HG02885 (cell line): ENCODE measurements around the gene ABCB9.

Experiments used
- ATAC-seq: cut with Tn5 transposase; IDR thresholded peaks from one replicate; pipeline ENCODE4 v1.9.1; 2021; ENCODE audit warnings: mild to moderate bottlenecking; ENCODE audit not compliant: unreplicated experiment, poor library complexity

The ABCB9 gene

DNA sequence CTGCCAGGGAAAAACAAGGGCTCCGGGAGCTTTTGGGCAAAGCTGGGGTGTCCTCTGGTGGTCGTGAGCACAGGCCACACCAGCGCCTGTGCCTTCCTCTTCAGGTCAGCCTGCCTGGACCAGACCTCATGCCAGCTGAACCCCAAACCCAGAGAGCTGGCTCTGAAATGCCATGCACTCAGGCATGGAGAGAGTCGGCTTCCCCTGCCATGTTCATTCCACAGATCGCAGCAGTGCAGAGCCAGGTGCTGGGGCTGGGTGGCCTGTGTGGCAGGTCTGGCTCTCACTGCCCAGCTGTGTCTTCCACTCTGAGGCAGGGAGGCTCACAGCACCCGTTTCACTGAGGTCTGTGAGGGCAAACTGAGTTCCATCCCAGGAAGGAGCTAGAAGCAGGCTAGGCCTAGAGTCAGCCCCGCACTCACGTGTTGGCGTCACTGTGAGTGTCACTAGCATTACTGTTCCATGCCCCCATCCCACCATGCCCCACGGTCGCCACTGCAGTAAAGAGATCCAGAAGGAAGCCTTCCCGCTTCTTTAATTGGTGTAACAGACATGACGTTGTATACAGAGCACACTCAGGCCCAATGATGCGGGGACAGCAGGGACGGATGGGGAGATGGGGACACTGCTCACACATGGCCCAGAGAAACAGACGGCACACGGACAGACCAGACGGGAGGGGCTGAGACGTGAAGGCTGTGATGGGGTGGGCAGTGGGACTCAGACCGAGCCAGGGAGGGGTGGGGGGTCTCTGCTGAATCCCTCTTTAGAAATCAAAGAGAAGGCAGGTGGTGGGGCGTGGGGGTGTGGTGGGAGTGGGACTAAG, 16.9 kb upstream of the ABCB9 start:
- no peak for ATAC-seq

DNA sequence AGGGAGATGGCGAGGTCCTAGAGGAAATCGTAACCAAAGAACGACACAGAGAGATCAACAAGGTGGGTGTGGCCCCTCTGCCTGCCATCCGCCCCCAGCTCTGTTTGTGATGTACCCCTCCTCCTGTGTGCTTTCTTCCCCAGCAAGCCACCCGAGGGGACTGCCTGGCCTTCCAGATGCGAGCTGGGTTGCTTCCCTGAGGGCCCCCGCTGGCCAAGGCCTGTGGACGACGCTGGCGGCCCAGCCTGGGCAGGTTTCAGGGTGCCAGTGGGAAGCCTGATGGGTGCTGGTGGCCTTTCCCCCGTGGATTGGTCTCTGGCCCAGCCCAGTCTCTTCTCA, 16.2 kb upstream of the ABCB9 start:
- no peak for ATAC-seq

DNA sequence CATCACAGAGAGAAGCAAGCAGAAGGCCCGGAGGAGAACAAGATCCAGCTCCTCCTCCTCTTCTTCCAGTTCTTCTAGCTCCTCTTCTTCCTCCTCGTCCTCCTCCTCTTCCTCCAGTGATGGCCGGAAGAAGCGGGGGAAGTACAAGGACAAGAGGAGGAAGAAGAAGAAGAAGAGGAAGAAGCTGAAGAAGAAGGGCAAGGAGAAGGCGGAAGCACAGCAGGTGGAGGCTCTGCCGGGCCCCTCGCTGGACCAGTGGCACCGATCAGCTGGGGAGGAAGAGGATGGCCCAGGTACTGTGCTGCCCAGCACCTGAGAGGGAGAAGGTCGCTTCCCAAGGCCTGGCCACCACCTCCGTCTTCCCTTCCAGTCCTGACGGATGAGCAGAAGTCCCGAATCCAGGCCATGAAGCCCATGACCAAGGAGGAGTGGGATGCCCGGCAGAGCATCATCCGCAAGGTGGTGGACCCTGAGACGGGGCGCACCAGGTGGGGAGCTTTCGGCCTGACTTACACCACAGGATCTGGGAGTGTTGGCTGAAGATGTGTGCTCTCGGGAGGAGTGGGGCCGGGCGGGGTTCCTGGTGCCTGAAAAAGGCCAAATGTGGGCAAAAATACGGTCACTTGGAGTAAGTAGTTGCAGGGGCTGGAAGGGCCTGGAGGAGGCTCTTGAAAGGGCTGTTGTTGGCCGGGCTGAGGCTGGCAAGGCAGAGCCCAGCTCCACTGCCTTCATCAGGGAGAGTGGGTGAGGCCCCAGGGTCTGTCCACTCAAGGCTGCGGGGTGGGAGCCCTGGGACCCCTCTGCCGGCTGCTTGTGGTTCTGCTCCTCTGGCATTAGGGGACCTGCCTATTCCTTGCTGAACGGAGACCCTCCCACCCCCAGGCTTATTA, 15.6 kb upstream of the ABCB9 start:
- ATAC-seq: no peak

DNA sequence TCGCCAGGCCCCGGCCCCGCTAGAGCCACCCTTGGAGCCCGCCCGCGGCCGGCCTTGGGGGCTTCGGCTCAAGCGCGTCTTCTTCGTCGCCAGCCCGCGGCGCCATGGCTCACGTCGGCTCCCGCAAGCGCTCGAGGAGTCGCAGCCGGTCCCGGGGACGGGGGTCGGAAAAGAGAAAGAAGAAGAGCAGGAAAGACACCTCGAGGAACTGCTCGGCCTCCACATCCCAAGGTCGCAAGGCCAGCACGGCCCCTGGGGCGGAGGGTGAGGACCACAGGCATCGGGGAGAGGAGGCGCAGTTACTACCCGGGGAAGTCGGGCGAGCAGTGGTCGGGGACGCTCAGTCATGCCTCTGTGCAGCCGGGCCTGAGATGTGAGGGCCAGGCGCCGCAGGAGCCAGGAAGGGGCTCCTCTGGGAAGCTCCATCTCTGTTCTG, 14.8 kb upstream of the ABCB9 start:
- peak; percentile 31 for ATAC-seq

DNA sequence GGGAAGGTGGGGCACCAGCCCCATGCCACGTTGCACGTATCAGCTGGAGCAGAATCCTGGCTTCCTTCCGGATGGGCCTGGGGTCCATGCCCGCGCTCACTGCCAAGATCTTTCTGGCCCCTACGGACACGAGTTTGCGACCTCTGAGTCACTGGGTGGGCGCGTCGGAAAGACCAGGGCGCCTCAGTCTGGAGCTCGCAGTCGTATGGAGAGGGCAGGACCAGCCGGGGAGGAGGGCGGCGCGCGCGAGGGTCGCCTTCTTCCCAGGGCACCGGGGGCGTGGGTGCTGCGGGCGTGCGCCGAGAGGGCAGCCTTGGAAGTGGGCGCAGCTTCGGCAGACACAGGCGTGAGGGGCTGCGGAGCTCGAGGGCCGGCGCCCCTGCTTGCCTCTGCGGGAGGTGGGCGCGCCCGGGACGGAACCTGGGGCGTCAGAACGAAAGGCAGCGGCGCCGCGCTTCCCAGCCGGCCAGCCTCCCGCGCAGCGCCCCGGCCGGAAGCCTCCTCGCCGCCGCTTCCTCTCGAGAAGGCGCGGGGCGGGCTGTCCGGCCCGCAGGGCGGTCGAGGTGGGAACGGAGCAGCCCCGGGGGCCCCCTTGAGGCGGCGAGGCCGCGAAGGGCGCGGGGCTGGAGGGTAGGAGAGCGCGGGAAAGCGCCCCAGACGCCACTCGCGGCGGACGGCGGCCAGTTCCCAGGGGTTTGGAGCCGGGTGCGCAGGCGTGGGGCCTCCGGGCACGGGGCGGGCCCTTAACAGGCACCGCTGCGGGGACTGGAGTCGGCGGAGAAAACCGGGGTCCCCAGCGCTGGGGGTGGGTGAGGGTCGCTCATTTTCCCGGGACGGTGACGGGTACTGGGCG, 14.1 kb upstream of the ABCB9 start, which contains the start of gene ARL6IP4:
TSS of gene ARL6IP4 (plus strand) at position 499 of the 853 bp plus-strand sequence. CDS start 459 bp downstream, outside the sequence.
- peak; percentile 65 for ATAC-seq

DNA sequence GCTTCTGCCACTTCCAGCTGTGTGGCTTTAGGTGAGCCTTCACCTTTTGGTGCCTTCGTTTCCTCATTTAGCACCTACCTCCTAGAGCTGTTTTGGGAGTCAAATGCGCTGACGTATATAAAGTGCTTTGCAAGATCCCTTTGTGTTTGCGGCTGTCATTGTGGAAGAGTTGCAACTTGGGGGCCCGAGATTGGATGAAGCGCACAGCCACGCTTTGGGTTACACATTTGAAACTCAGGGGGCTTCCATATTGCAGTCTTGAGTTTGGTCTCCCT, 13.6 kb upstream of the ABCB9 start:
- ATAC-seq: no peak

DNA sequence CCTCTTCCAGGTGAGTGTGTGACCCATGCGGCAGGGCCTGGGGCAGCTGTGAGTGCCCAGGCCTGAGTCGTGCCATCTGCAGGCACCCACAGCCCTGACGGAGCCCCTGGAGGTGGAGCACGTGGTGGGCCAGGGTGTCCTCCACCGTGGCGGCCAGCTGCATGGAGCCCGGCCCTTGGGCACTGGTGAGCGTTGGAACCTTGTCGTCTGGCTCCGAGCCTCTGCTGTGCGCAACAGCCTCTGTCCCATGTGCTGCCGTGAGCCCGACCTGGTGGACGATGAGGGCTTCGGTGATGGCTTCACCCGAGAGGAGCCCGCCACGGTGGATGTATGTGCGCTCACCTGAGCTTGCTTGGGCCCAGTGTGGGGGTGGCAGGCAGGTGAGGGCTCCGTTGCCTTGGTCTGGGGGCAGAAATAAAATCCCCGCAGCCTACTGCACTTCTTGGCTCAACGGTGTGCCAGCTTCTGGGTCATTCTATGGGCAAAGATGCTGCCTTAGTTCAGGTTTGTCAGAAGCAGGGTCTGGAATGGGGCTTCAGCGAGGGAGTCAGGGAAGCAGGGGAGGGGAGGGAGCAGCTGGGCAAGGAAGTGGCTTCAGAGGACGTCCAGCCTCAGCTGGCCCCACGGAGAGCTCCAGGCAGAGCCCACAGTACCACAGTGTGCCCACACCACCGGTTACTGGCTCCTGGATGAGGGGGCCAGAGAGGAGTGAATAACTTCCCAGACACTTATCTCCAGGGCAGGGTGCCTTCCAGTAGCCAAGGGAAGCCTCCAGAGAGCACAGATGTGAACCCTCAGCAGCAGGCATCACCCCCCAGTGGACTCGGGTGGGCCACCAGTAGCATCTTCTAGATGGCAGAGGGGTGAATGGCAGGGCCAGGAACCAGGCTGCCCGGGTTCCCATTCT, 13.0 kb upstream of the ABCB9 start:
- ATAC-seq: no peak

DNA sequence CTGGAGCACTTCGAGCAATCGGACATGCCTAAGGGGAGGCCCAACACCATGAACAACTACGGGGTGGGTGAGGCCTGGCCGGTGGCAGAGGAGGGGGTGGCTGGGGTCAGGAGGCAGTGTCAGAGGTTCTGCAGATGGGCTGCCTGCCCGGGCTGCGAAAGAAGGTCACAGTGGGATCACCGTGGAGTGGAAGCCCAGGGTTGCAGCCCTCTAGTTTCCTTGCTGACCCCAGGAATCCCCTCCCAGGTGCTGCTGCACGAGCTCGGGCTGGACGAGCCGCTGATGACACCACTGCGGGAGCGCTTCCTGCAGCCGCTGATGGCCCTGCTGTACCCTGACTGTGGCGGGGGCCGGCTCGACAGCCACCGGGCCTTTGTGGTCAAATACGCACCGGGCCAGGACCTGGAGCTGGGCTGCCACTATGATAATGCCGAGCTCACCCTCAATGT, 12.3 kb upstream of the ABCB9 start:
- no peak for ATAC-seq

DNA sequence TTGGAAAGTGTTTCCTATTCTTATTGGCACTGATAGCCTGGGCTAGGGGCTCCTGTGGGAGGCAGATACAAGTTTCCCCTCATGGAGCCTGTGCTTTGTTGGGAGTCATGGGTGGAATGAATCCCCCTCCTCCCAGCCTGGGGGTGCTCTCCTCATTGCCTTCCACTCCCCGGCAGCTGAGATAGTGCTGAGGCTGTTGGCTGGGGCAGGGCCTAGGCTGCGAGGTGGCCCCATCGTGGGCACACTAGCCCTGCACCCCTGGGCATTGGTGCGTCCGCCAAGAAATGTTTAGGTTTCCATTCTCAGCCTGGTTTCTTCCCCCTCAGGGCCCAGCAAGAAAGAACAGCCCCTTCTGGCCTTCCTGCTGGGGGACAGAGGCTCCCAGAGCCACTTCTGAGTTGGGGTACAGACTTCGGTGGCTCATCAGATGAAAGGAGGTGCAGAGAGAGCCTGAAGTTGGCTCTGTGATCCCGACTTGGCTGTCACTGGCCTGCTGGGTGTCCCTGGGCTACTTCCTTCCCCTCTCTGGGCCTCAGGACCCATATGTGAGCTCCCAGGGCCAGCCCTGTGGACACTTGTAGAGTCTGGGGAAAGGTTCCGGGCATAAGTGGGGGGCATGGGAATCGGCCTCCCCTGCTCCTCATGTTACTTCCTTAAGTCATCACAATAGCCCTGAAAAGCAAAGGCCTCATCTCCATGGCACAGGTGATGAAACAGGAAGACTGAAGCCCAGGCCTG, 11.6 kb upstream of the ABCB9 start:
- ATAC-seq: no peak

DNA sequence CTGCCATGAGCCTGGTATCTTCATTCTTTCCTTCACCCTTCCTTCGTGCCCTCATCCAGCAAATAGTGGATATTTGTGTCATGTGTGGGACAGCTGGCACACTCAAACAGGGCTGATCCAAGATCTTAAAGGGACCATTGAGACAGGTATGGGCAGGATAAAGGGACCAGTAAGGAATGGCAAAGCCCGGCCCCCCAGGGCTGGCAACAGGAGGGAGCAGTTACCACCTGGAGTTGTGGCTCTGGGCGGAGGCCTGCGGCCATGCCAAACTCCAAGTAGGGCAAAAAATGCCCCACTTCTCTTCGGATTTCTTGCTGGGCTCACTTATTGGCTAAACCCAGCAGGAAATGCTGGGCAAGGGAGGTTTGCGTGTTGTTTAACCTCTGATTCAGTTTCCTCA, 10.9 kb upstream of the ABCB9 start:
- no peak for ATAC-seq

DNA sequence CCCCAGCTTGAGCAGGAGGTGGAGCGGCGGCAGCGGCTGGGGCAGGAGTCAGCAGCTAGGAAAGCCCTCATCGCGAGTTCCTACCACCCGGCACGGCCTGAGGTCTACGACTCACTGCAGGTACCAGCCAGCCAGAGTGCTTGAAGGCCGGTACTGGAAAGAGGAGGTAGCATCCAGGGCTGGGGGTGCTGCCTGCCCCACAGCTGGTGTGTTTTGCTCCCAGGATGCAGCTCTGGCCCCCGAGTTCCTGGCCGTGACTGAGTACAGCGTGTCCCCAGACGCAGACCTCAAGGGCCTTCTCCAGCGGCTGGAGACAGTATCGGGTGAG, 10.3 kb upstream of the ABCB9 start:
- ATAC-seq: no peak

DNA sequence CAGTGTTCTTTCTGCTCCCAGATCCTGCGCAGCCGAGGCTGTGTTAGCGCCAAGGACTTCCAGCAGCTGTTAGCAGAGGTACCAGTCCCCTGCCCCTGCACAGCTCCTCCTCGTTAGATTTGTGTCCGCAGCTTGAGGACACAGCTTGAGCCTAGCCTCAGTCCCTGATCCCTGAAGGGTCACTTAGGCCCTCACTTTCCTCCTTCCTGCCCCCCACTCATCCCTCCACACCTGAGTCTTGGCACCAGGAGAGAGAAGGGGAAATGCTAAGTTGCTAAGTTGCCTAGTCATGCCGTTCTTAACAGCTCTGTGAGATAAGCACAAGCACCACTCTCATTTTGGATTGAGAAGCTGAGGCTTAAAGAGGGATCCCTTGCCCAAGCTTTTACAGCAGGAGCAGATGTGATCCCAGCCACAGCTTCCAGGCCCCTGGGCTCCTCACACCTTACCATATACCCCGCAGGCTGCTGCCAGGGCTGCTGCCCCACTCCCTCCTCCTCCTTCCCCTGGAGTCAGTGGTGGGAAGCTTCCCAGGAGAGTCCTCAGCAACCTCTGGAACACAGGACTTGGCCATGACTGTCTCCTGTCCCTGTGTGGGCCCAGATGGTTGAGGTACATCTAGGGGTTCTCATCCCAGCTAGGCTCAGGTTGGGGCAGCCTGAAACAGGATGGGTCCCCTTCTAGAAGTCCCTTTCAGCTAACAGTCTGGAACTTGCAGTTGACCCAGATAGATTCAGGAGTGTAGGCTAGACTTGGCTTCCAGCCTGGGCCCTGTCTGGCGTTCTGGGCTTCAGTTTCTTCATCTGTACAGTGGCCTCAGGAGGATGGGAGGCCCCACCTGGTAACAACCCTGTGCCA, 9.8 kb upstream of the ABCB9 start:
- no peak for ATAC-seq

DNA sequence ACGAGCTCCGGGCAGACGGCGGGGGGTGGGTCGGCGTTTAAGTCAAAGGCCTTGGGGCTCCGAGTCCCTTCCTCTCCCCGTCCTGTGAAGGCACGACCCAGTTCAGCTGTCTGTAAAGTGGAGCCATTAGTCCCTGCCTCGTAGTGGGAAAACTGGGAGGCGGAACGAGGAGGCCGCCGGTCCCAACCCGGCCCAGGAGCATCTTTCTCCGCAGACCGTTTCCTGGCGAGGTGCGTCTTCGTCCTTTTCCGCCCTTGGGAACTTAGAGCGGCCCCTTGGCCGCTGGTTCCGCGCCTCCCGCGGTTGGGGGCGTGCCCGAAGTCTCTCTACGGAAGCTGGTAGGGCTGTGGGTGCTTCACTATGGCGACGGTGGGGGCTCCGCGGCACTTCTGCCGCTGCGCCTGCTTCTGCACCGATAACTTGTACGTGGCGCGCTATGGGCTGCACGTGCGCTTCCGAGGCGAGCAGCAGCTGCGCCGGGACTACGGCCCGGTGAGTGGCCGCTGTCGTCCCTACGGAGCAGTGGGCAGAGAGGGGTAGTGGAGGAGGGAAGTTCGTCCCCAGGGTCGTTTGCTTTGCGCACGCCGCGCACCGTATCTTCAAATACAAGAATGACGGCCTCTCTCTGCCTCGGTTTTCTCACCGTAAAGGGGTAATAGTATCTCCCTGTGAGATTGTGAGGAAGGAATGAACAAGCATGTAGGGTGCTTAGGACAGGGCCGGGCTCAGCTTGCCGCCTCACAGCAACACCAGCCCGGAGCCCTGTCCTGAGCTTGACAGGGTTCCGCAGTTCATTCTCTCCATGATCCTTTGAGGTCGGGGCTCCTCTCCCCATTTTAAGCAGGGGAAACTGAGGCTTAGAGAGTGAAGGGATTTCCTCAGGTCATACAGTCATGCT, 8.9 kb upstream of the ABCB9 start, which contains the start of gene OGFOD2:
TSS of gene OGFOD2 (plus strand) at position 353 of the 898 bp plus-strand sequence. CDS start at position 361, 8 bp downstream.
- peak; percentile 80 for ATAC-seq

DNA sequence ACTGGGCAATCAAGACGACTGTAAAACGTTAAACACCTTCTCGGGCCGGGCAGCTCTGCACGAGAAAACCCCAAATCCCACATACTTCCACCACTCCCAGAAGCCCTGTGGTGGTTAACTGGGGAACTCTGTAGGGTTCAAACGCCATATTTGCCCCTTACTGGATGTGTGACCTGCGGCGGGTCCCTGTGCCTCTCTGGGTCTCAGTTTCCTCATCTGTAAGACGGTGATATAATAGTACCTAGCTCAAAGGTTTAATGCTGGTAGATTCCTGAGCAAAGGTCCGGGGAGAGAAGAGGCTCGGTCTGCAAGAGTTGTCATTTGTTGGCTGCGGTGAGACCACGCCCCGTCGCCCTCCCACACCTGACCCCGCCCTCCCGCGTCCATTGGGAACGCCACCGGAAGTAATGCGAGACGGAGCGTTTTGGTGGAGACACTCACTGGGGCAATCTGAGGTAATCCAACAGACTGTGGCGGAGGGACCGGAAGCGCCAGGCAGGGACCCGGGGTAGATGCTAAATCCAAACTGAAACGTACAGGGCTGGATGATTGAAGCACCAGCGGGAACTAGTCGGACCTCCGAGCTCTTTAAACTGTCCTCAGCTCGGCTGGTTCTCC, 8.1 kb upstream of the ABCB9 start:
- ATAC-seq: peak; percentile 83

DNA sequence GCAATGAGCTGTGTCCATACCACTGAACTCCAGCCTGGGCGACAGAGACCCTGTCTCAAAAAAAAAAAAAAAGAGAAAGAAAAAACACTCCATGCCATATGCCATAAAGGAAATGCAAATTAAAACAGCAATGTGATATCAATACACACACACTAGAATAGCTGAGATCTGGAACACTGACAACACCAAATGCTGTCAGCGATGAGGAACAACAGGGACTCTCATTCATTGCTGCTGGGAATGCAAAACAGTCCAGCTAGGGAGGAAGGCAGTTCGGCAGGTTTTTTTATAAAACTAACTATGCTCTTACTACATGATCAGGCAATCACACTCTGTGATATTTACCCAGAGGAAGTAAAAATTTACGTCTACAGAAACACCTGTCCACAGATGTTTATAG, 3.4 kb upstream of the ABCB9 start:
- no peak for ATAC-seq

DNA sequence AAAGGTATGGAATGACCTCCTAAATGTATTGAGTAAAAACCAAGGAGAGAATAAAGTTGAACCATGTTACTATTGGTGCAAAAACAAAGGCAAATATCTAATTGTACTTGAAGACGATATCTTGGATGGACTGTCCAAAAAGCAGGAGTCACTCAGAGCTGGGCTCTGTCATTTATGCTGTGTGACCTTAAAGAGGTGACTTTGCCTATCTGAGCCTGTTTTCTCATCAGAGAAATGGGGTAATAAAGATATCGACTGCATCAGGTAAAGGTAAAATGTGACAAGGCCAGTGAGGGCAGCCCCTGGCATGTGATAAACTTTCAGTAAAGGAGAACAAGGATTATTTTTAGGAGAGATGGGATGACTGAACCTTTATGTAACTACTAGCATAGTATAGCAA, 1.8 kb upstream of the ABCB9 start:
- no peak for ATAC-seq
